Right lobe of liver (tissue), 4 donors: ENCODE data around the gene MTHFS.
"Not testable (repeated sequence)": the region's sequence is repeated elsewhere in the genome, so short reads cannot be mapped to it uniquely, and the experiment has no call there.

Experiments
- CTCF ChIP-seq, 4 donors: fragments of 200-600 bp in 3 of 4; fragments of 450-650 bp in 1 of 4; IDR thresholded peaks; one replicate each; pipeline versions ENCODE4 v1.5.1 to v1.8.0; 2016 to 2022; ENCODE audit warnings: antibody characterized with exemption in 4 of 4, mild to moderate bottlenecking in 2 of 4
- POLR2A ChIP-seq: fragments of 450-650 bp; IDR thresholded peaks from one replicate; pipeline ENCODE4 v1.6.1; 2017; ENCODE audit warnings: antibody characterized with exemption, mild to moderate bottlenecking
- donor health status: DM: no; HTN: no; CAD: no.
- donor health status: DM: no; HTN: no; CAD: no.
- donor health status: DM: no; HTN: yes; CAD: no.

- TF ChIP-seq POLR2A; CTCF (IDR thresholded peaks at IDR 0.05): not testable (repeated sequence)
Measured at GRCh38 chr15:79900818-79901378, 4.1 kb upstream of the MTHFS start.
